GM21367 (cell line): ENCODE data around the gene FAM131C.
"Not testable (repeated sequence)": the region's sequence is repeated elsewhere in the genome, so short reads cannot be mapped to it uniquely, and the experiment has no call there.

Experiments
- ATAC-seq: cut with Tn5 transposase; IDR thresholded peaks from one replicate; pipeline ENCODE4 v1.9.1; 2021; ENCODE audit not compliant: unreplicated experiment

FAM131C gene

DNA sequence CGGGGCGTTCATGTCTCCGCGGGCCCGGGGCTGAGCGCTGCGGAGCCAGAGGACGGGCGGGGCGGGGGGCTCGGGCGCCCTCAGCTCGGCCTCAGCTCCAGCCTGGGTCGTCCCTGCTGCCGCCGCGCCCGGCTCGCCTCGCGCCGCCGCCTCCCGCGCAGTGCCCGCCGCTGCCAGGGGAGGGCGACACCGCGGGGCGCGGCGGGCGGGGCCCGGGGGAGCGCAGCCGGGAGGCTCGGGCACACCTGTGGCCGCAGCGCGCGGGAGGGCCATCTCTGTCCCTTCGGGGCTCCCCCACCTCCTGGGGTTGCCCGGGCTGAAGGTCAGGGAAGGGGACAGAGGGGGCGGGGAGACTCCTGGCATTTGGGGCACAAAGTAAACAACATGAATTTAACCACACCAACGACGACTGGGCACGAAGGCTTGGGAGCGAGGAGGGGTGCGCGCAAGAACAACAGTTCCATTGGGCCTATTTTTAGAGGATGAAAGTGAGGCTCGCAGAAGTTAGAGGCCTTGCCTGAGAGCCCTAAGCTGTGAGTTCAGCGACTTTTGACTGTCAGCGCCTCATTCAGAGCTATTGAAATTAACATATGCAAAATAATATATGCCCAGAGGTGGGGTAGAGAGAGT is at the start of gene FAM131C:
Gene FAM131C, minus strand, starts transcription at position 162 of the 630 bp plus-strand sequence. CDS start 209 bp downstream, outside the sequence.
- ATAC-seq, result no peak

DNA sequence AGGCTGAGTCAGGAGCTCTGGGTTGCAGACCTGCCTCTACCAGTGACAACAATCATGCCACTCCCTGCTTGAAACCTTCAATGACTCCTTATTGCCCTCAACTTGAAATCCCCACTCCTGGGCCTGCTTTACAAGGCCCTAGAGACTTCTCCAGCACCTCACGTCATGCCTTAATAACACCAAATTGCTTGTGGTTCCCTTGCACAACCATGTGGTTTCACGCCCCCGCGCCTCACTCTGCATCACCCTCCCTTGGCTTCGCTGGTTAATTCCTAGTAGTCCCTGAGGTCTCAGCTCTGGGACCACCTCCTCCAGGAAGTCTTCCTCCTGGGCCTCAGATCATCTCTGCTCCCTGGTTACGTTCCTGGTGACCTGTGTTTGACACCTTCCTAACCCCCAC is 49.5 kb upstream of the FAM131C start:
- no peak for ATAC-seq

DNA sequence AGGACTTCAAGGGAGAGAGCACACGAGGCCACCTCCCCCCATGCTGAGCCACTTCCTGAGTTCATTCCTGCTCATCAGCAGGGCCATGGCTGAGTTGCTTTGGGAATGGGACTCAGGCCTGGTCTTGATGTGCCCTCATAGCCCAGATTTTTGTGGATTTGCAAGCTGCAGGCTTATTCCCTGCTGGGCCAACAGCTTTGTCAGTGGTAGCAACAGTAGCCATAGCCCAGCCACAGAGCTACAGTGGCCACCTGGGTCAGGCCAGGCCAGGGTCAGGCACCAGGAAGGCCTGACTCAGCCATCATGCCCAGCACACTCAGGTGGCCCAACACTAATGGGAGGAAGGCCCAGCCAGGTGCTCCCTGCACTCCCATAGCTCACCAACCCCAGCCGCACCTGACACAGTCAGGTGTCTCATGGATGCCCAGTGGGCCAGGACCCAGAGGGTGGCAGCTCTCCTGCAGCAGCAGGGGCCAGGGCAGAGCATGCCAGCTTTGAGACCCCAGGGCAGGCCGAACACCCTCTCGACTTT is 49.0 kb upstream of the FAM131C start:
- no peak for ATAC-seq

GRCh38 chr1:16120940-16121410 is 47.5 kb upstream of the FAM131C start:
- ATAC-seq, result no peak

GRCh38 chr1:16120407-16120806 is 47.0 kb upstream of the FAM131C start:
- ATAC-seq, result no peak

- ATAC-seq, result no peak
These were observed 46.5 kb upstream of the FAM131C start for GRCh38 chr1:16119926-16120325.

DNA sequence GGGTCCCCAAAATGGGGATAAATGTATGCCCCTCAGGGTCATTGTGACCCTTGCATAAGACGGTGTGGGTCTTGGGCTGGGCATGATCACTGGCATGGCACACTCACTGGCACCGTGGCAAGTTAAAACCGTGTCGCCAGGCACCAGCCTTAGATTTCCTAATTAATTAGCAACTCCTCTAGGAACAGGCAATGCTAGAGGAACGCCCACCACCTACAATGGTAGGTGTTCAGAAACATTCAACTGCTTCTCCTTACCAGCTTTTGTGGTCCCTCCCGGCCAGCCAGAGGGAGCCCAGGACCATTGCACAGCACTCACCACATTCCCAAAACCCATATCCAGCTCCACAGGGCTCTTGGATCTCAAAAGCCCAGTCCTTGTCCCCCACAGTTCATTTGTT is 46.1 kb upstream of the FAM131C start:
- ATAC-seq, result no peak

DNA sequence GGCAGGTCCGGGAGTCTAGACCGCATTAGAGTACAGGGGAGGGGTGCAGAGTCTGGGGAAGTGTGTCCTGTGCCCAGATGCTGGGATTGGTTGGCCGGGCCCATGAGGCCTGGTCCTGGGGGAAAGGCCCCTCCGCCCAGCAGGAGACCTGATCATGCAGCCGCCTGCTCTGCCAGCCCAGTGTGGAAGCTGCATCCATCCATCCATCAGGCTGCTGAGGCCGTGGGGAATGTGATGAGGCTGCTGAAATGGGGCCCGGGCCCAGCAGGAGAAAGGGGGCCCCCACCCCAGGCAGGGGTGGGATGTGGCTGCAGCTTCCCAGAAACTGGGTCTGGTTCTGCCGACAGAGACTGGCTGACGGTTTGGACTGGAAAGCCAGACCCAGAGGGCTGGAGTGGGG is 45.3 kb upstream of the FAM131C start:
- ATAC-seq, result no peak

GRCh38 chr1:16117936-16118335 is 44.5 kb upstream of the FAM131C start:
- ATAC-seq, result no peak

DNA sequence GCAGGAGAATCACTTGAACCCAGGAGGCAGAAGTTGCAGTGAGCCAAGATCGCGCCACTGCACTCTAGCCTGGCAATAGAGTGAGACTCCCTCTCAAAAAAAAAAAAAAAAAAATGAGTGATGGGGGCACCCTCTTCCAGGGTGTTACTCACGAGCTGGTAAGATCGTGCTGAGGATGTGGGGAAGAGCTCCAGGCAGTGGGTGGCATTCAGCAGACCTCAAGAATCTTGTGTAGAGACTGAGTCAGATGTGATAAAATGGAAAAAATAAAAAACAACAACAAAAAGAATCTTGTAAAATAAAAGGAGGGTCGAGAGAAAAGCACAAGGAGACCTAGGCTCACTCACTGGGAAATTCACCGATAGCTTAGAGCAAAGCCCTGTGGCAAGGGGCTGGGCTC is 43.9 kb upstream of the FAM131C start:
- ATAC-seq, result no peak

- no peak for ATAC-seq
These were observed 43.2 kb upstream of the FAM131C start for GRCh38 chr1:16116625-16117024.

DNA sequence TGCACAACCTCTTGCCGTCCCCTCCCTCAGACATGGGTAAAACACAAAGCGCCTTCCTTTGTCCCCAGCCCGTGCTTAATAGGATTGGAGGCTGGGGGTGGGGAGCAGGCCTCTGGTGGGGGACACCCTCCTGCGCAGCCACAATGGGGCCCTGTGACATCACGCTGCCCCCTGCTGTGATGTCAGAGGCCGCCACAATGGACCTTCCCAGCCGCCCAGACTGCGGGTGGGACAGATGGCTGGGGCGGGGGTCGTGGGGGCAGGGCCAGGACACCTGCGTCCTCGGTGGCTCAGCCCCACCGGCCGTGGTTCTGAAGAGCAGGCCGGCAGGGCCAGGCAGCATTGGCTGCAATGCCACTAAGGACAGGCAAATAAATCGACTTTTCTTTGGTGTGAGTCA is 42.6 kb upstream of the FAM131C start:
- no peak for ATAC-seq

- no peak for ATAC-seq
These were observed 42.1 kb upstream of the FAM131C start for GRCh38 chr1:16115468-16115983.

GRCh38 chr1:16114527-16115467 is 41.3 kb upstream of the FAM131C start:
- no peak for ATAC-seq

GRCh38 chr1:16112596-16113555 is 39.4 kb upstream of the FAM131C start:
- ATAC-seq, result no peak

- ATAC-seq, result no peak
These were observed 38.5 kb upstream of the FAM131C start for GRCh38 chr1:16111771-16112595.

GRCh38 chr1:16110884-16111283 is 37.4 kb upstream of the FAM131C start:
- ATAC-seq, result no peak

GRCh38 chr1:16110456-16110855 is 37.0 kb upstream of the FAM131C start:
- no peak for ATAC-seq

DNA sequence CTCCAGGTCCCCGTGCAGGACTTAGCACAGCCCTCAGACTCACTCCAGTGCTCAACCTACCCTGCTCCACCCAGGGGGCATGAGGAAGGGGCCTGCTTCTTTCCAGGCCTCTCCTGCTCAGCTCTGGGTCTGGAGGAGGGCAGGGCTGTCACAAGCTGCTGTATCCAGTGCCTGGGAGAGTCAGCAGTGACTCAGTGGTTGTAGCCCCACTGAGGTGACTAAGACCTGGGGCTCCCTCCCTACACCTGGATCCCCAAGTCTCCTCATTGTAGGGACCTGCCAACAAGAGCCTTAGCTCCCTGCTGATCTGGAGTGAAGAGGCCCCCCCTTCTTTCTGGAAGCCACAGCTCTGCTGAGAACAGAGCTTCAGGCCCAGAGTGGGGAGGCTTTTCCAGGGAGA is 36.1 kb upstream of the FAM131C start:
- ATAC-seq, result no peak

GRCh38 chr1:16107039-16107438 is 33.6 kb upstream of the FAM131C start:
- not testable (repeated sequence) for ATAC-seq
